Measurements from ENCODE around the gene KRT75.

DNA sequence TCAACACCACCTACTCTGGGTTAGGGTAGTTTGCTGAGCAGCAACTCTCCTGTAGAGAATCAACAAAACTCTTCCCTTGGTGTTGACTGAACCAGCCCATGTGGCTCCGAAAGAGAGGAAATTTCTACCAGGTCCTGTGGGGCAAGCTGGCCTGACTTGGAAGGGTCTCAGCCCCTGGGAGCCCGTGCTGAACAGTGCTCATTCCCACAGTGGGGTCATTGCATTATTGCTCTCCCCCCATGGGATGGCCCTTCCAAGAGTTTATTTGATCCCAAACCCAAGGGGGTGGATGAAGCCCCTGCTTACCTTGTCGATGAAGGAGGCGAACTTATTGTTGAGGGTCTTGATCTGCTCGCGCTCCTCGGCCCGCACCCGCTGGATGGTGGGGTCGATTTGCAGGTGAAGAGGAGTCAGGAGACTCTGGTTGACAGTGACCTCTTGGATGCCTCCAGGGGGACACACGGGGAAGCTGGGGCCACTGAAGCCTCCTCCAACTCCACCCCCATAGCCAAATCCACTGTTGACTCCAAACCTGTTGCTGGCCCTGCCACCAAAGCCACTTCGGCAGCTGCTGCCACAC lies 580 bp downstream of the KRT75 start:
- TF ChIP-seq, protein P1, sequence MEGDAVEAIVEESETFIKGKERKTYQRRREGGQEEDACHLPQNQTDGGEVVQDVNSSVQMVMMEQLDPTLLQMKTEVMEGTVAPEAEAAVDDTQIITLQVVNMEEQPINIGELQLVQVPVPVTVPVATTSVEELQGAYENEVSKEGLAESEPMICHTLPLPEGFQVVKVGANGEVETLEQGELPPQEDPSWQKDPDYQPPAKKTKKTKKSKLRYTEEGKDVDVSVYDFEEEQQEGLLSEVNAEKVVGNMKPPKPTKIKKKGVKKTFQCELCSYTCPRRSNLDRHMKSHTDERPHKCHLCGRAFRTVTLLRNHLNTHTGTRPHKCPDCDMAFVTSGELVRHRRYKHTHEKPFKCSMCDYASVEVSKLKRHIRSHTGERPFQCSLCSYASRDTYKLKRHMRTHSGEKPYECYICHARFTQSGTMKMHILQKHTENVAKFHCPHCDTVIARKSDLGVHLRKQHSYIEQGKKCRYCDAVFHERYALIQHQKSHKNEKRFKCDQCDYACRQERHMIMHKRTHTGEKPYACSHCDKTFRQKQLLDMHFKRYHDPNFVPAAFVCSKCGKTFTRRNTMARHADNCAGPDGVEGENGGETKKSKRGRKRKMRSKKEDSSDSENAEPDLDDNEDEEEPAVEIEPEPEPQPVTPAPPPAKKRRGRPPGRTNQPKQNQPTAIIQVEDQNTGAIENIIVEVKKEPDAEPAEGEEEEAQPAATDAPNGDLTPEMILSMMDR (IDR thresholded peaks at IDR 0.05) = no peak
- TF ChIP-seq POLR2A (IDR thresholded peaks at IDR 0.05) = no peak
